Psoas muscle (tissue), 8 donors: ENCODE data around the gene PRM1. TPM values are rescaled to one million over a fixed set of nuclear protein-coding genes. Genes with fewer than 3 reads are reported as not detected.
"Not testable (repeated sequence)": the region's sequence is repeated elsewhere in the genome, so short reads cannot be mapped to it uniquely, and the experiment has no call there.

Experiments used
- ATAC-seq, 4 donors: fragments of 200-7000 bp; cut with Tn5 transposase; one replicate each; pipeline ENCODE4 v1.9.1; 2020; ENCODE audit warnings: moderate library complexity in 3 of 4, mild to moderate bottlenecking in 2 of 4
- DNase-seq, 2 donors: peaks; one replicate each; pipeline ENCODE4 v3.0.0-alpha.2; 2020
- H3K27ac ChIP-seq: fragments of 200-600 bp; one replicate; pipeline ENCODE4 v1.8.0; 2022
- H3K27me3 ChIP-seq, 3 donors: fragments of 200-600 bp in 1 of 3; one replicate each; pipeline versions ENCODE4 v1.6.1 to v1.8.0; 2013 to 2022; ENCODE audit warnings: low read length in 2 of 3, mild to moderate bottlenecking in 2 of 3, moderate library complexity in 1 of 3; ENCODE audit not compliant: insufficient read depth in 3 of 3
- H3K36me3 ChIP-seq, 2 donors: fragments of 200-600 bp in 1 of 2; one replicate each; pipeline versions ENCODE4 v1.6.1 to v1.8.0; 2013 to 2022; ENCODE audit warnings: low read depth in 1 of 2, mild to moderate bottlenecking in 1 of 2, moderate library complexity in 1 of 2; ENCODE audit not compliant: insufficient read depth in 1 of 2
- H3K4me1 ChIP-seq: fragments of 200-600 bp; one replicate; pipeline ENCODE4 v1.8.0; 2022
- H3K4me3 ChIP-seq: fragments of 200-600 bp; one replicate; pipeline ENCODE4 v1.8.0; 2022; ENCODE audit warnings: mild to moderate bottlenecking
- H3K9me3 ChIP-seq: fragments of 200-600 bp; one replicate; pipeline ENCODE4 v1.8.0; 2022
- CTCF ChIP-seq: fragments of 200-600 bp; IDR thresholded peaks from one replicate; pipeline ENCODE4 v1.8.0; 2022; ENCODE audit warnings: antibody characterized with exemption
- WGBS, 3 donors: extraction: QIAGEN DNeasy Blood & Tissue Kit; methylation state at CpG; one replicate each; pipeline versions ENCODE4 v1.1.6 to v1.1.7; 2013; 5-methylcytosine and 5-hydroxymethylcytosine counted together
- intact Hi-C, 2 donors: fragments of 100-400 bp; cut with DNase I; formaldehyde crosslinking; loops; one replicate each; pipeline versions ENCODE4 v1.11.0 to v1.14.2; 2022
- polyA plus RNA-seq, 3 donors: library from polyadenylated mRNA; stranded (reverse); fragments of 200-250 nt; gene quantifications; one replicate each; pipeline ENCODE4 v1.2.3, GENCODE V29; 2013
- total RNA-seq, 4 donors: library from RNA; stranded (reverse); fragmentation: NEBNext Ultra II Directional in 2 of 4; extraction: Animal tissue kit (Norgen Biotek cat#: 25700) in 2 of 4; gene quantifications; one replicate each; pipeline versions ENCODE4 v1.2.1 to v1.2.4, GENCODE V29; 2021 to 2023
- donor health status: healthy with polysubstance abuse.
- donor health status: DM: no; HTN: no; CAD: no; lungs with moderate emphysema.
- donor health status: Bipolar disorder and iron deficiency.
- donor health status: healthy.
- donor health status: DM: yes; HTN: yes; CAD: no.
- donor health status: DM: no; HTN: no; CAD: no.
- donor health status: DM: no; HTN: no; CAD: no.
- donor health status: DM: yes; HTN: yes; CAD: no.

Gene PRM1
- total and polyA plus RNA-seq, 7 donors = not detected

DNA sequence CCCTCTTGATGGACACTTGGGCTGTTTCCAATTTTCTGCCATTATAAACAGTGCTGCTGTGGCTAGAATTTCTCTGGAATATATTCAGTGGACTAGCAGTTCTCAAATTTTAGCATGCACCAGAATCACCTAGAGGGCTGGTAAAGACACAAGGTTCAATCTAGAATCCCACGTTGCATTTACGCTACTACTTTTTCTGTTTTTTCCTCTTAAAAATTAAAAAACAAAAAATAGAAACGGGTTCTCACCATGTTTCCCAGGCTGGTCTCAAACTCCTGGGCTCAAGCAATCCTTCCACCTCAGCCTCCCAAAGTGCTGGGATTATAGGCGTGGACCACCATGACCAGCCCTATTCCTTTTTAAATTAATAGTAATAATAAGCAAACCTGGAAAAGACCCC lies 14.5 kb upstream of the PRM1 start:
- ATAC-seq (no peak), DNase-seq (no peak)
- Histone ChIP-seq H3K4me1 (peaks cover 12% of the 10 kb centered on the region), H3K9me3 (no peaks in the 10 kb centered on the region), H3K36me3 (no peaks in the 10 kb centered on the region), H3K4me3 (no peak overlapping the region), H3K27me3 (no peaks in the 10 kb centered on the region), H3K27ac (no peak overlapping the region)
- WGBS, 3 donors = 85 to 91% (median 86%) methylated on average over 4 of the region's 4 CpGs
- no peak for TF ChIP-seq CTCF
- intact Hi-C loops = no loop called here

DNA sequence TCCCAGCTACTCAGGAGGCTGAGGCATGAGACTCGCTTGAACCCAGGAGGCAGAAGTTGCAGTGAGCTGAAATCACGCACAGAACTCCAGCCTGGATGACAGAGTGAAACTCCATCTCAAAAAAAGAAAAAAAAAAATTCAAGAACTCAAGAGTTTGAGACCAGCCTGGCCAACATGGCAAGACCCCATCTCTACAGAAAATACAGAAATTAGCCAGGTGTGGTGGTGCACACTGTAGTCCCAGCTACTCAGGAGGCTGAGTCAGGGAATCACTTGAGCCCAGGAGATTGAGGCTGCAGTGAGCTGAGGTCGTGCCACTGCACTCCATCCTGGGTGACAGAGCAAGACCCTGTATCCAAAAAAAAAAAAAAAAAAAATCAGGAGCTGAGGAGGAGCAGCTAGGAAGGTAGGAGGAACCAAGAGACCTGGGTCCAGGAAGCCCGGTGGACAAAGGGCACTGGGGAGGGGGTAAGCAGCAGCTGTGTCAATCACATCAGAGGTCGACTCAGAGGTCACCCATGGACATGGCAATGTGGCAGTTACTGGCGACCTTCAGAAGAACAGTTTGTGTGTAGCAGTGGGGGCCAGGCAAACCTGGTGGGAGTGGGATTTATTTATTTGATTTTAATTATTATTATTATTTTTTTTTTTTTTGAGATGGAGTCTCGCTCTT lies 11.1 kb upstream of the PRM1 start:
- TF ChIP-seq CTCF = no peak
- no peak overlapping the region for H3K27ac ChIP-seq
- intact Hi-C loops = no loop called here
- H3K9me3 ChIP-seq = no peaks in the 10 kb centered on the region
- H3K4me1 ChIP-seq = peaks cover 5% of the 10 kb centered on the region
- DNase-seq = no peak
- no peaks in the 10 kb centered on the region for H3K36me3 ChIP-seq
- 74 to 83% (median 83%) methylated on average over 7 of the region's 7 CpGs for WGBS, 3 donors
- no peak for ATAC-seq
- H3K27me3 ChIP-seq = no peaks in the 10 kb centered on the region
- no peak overlapping the region for H3K4me3 ChIP-seq

- no peak for DNase-seq
- Histone ChIP-seq H3K36me3 (no peaks in the 10 kb centered on the region), H3K4me3 (no peak overlapping the region), H3K4me1 (no peaks in the 10 kb centered on the region), H3K27me3 (no peaks in the 10 kb centered on the region), H3K9me3 (no peaks in the 10 kb centered on the region), H3K27ac (no peak overlapping the region)
- ATAC-seq = no peak
- intact Hi-C loops = no loop called here
- TF ChIP-seq CTCF = no peak
- WGBS, 3 donors = 68 to 73% (median 72%) methylated on average over 10 of the region's 10 CpGs
These were observed 10.1 kb upstream of the PRM1 start for GRCh38 chr16:11291091-11291703.

GRCh38 chr16:11290102-11290893 lies 9.2 kb upstream of the PRM1 start:
- no peak for TF ChIP-seq CTCF
- no peak for ATAC-seq
- no peaks in the 10 kb centered on the region for H3K36me3 ChIP-seq
- H3K27ac ChIP-seq = no peak overlapping the region
- no peak overlapping the region for H3K4me3 ChIP-seq
- no peaks in the 10 kb centered on the region for H3K27me3 ChIP-seq
- intact Hi-C loops = no loop called here
- no peak for DNase-seq
- no peaks in the 10 kb centered on the region for H3K9me3 ChIP-seq
- 90 to 96% (median 94%) methylated on average over 8 of the region's 8 CpGs for WGBS, 3 donors
- no peaks in the 10 kb centered on the region for H3K4me1 ChIP-seq

GRCh38 chr16:11289696-11290095 lies 8.6 kb upstream of the PRM1 start:
- H3K27ac ChIP-seq, H3K27me3 ChIP-seq, intact Hi-C loops, ATAC-seq, H3K4me3 ChIP-seq, H3K9me3 ChIP-seq, H3K36me3 ChIP-seq, H3K4me1 ChIP-seq, DNase-seq: not testable (repeated sequence)
- 87 to 91% (median 89%) methylated on average over 4 of the region's 4 CpGs for WGBS, 3 donors
